Hepatocyte (in vitro differentiated cells): ENCODE data around the gene GFPT2.

Source experiments
- CTCF ChIP-seq: fragments of 200-600 bp; sonication (generic); IDR thresholded peaks from 2 replicates; pipeline ENCODE4 v1.5.1; 2016; ENCODE audit warnings: antibody characterized with exemption, mild to moderate bottlenecking; ENCODE audit not compliant: poor library complexity
- EZH2 ChIP-seq: fragments of 200-600 bp; sonication (generic); IDR thresholded peaks from 2 replicates; pipeline ENCODE4 v1.6.1; 2016; ENCODE audit warnings: antibody characterized with exemption, mild to moderate bottlenecking, borderline replicate concordance
- EZH2phosphoT487 ChIP-seq: fragments of 200-600 bp; sonication (generic); IDR thresholded peaks from one replicate; pipeline ENCODE4 v1.6.1; 2018; ENCODE audit warnings: antibody characterized with exemption, mild to moderate bottlenecking, low read depth, moderate library complexity; ENCODE audit not compliant: unreplicated experiment, severe bottlenecking

- TF ChIP-seq EZH2 (no peak), CTCF (no peak), EZH2phosphoT487 (no peak)
These were observed 23.4 kb downstream of the GFPT2 start for GRCh38 chr5:180329606-180330269.
